K562 (cell line): ENCODE data around the gene KRTAP1-4. TPM values are rescaled to one million over a fixed set of nuclear protein-coding genes. Genes with fewer than 3 reads are reported as not detected.

Source experiments
- ATAC-seq: fragments of 200-7000 bp; cut with Tn5 transposase; 3 replicates; pipeline ENCODE4 v1.9.1; 2020; ENCODE audit warnings: moderate library complexity
- BruUV-seq: library from RNA; stranded (reverse); fragments of 400-500 nt; replicated peaks from 2 replicates; lab custom pipeline; 2021; lab: Mats Ljungman, UMichigan
- CTCF ChIA-PET: fragments of 300-600 bp; formaldehyde crosslinking; extraction: SDS; loops from one replicate; lab custom pipeline; 2021; ENCODE audit warnings: low intra/inter-chr PET ratio; lab: Yijun Ruan, JAX
- POLR2A ChIA-PET: fragments of 300-600, 350-650 bp; sonication (Branson Sonifier 250); formaldehyde crosslinking; extraction: SDS; loops from one replicate; lab custom pipeline; 2021; ENCODE audit warnings: antibody characterized with exemption, inconsistent platforms; lab: Yijun Ruan, JAX
- DNase-seq, 4 experiments: peaks; one replicate each; pipeline versions ENCODE4 v3.0.0 to v3.0.0-alpha.2; 2011 to 2018; ENCODE audit warnings: low spot score in 3 of 4, mixed read lengths in 3 of 4; ENCODE audit errors: extremely low read depth in 1 of 4
- FAIRE-seq: peaks from 2 replicates; lab custom pipeline; 2011; peaks lifted over from hg19 to GRCh38; lab: Jason Lieb, UNC
- H2AFZ ChIP-seq: 2 replicates; pipeline ENCODE4 v1.6.0; 2011; ENCODE audit warnings: low read depth, low read length, control low read depth, inconsistent platforms
- H3K27ac ChIP-seq: fragments of 200-600 bp; 3 replicates; pipeline ENCODE4 v1.8.0; 2011; ENCODE audit warnings: low read depth, mild to moderate bottlenecking, control low read depth, inconsistent platforms, low read length, moderate library complexity, mixed read lengths; ENCODE audit errors: extremely low read depth
- H3K27me3 ChIP-seq, 2 experiments: fragments of 300-600 bp in 1 of 2; 2 replicates in 1 of 2; 3 replicates in 1 of 2; pipeline versions ENCODE4 v1.6.0 to v1.8.0; 2011; ENCODE audit warnings: inconsistent platforms in 2 of 2, low read length in 2 of 2, mild to moderate bottlenecking in 1 of 2, mixed read lengths in 1 of 2, moderate library complexity in 1 of 2; ENCODE audit not compliant: control insufficient read depth in 2 of 2, insufficient read depth in 2 of 2
- H3K36me3 ChIP-seq: fragments of 300-600 bp; 3 replicates; pipeline ENCODE4 v1.8.0; 2011; ENCODE audit warnings: mild to moderate bottlenecking, low read length, inconsistent platforms; ENCODE audit not compliant: control insufficient read depth, insufficient read depth
- H3K4me1 ChIP-seq, 2 experiments: fragments of 200-600 bp in 1 of 2; replicated peaks in 1 of 2; 2 replicates in 1 of 2; 3 replicates in 1 of 2; pipeline versions ENCODE4 v1.5.1 to v1.8.0; 2011; ENCODE audit warnings: inconsistent platforms in 2 of 2, low read length in 2 of 2, mild to moderate bottlenecking in 1 of 2, mixed read lengths in 1 of 2, moderate library complexity in 1 of 2; ENCODE audit not compliant: control insufficient read depth in 2 of 2, insufficient read depth in 2 of 2
- H3K4me2 ChIP-seq: 2 replicates; pipeline ENCODE4 v1.6.1; 2011; ENCODE audit warnings: low read length, control low read depth, inconsistent platforms, mixed read lengths; ENCODE audit not compliant: insufficient read depth
- H3K4me3 ChIP-seq: fragments of 200-600 bp; sonication (generic), shearing (Covaris generic); 2 replicates; pipeline ENCODE4 v1.5.1; 2016; ENCODE audit warnings: control low read depth, inconsistent platforms
- H3K79me2 ChIP-seq: fragments of 200-600 bp; 3 replicates; pipeline ENCODE4 v1.8.0; 2011; ENCODE audit warnings: low read length, inconsistent platforms; ENCODE audit not compliant: control insufficient read depth, insufficient read depth
- H3K9ac ChIP-seq, 2 experiments: 2 replicates each; pipeline versions ENCODE4 v1.6.0 to v1.6.1; 2011; ENCODE audit warnings: low read depth in 2 of 2, low read length in 2 of 2, control low read depth in 1 of 2, inconsistent platforms in 1 of 2, mild to moderate bottlenecking in 1 of 2, mixed read lengths in 1 of 2; ENCODE audit not compliant: insufficient read depth in 1 of 2
- H3K9me1 ChIP-seq: one replicate; pipeline ENCODE4 v1.6.0; 2011; ENCODE audit warnings: inconsistent platforms, mild to moderate bottlenecking, low read length, moderate library complexity; ENCODE audit not compliant: control insufficient read depth, insufficient read depth
- H3K9me3 ChIP-seq: replicated peaks from 2 replicates; pipeline ENCODE4 v1.5.1; 2011; ENCODE audit warnings: low read depth, low read length, inconsistent platforms; ENCODE audit not compliant: control insufficient read depth, insufficient read depth
- H4K20me1 ChIP-seq: replicated peaks from 2 replicates; pipeline ENCODE4 v1.6.1; 2011; ENCODE audit warnings: low read length, inconsistent platforms, mixed read lengths; ENCODE audit not compliant: control insufficient read depth, insufficient read depth
- CREB1 ChIP-seq, 2 experiments: sonication (generic) in 1 of 2; formaldehyde crosslinking in 1 of 2; IDR thresholded peaks; 2 replicates each; pipeline versions ENCODE4 v1.6.1 to v1.8.0; 2012 to 2022; ENCODE audit warnings: inconsistent platforms in 1 of 2, mild to moderate bottlenecking in 1 of 2, missing genetic modification reagents in 1 of 2, moderate library complexity in 1 of 2
- CSDE1 ChIP-seq, 2 experiments: fragments of 450-650 bp; IDR thresholded peaks; 2 replicates each; pipeline ENCODE4 v1.6.1; 2016; ENCODE audit warnings: mild to moderate bottlenecking in 1 of 2
- ELF2 ChIP-seq: fragments of 250-450 bp; sonication (Bioruptor Pico); IDR thresholded peaks from 2 replicates; pipeline ENCODE4 v1.5.0; 2021; ENCODE audit warnings: mild to moderate bottlenecking
- HNRNPK ChIP-seq: fragments of 200-400 bp; formaldehyde crosslinking; IDR thresholded peaks from one replicate; pipeline ENCODE4 v1.6.1; 2018; ENCODE audit warnings: mild to moderate bottlenecking, low read depth, low read length; ENCODE audit not compliant: poor library complexity, severe bottlenecking
- HOXB6 ChIP-seq: fragments of 250-450 bp; sonication (Bioruptor Pico); IDR thresholded peaks from 2 replicates; pipeline ENCODE4 v1.5.1; 2022; ENCODE audit warnings: mild to moderate bottlenecking, borderline replicate concordance
- NFRKB ChIP-seq: fragments of 450-650 bp; IDR thresholded peaks from 2 replicates; pipeline ENCODE4 v1.6.1; 2016; ENCODE audit warnings: low read depth
- PCBP2 ChIP-seq: fragments of 200-400 bp; formaldehyde crosslinking; IDR thresholded peaks from 2 replicates; pipeline ENCODE4 v1.6.1; 2018; ENCODE audit warnings: low read length, low read depth, mild to moderate bottlenecking, moderate library complexity; ENCODE audit not compliant: poor library complexity, severe bottlenecking
- RB1 ChIP-seq: fragments of 450-650 bp; IDR thresholded peaks from 2 replicates; pipeline ENCODE4 v1.6.1; 2017; ENCODE audit warnings: low read depth, mild to moderate bottlenecking
- ZNF274 ChIP-seq: IDR thresholded peaks from 2 replicates; pipeline ENCODE4 v1.6.1; 2011; ENCODE audit warnings: low read depth, mild to moderate bottlenecking, low read length, moderate library complexity, borderline replicate concordance
- WGBS: fragments of 100-300 bp; shearing (Covaris generic); methylation state at CpG from one replicate; pipeline ENCODE4 v1.1.6; 2016; ENCODE audit warnings: low coverage, mixed read lengths; ENCODE audit not compliant: insufficient coverage; ENCODE audit errors: missing lambda C conversion rate; 5-methylcytosine and 5-hydroxymethylcytosine counted together
- in situ Hi-C: fragments of 300-500 bp; cut with MboI; formaldehyde crosslinking; loops from 4 replicates; pipeline ENCODE4 v1.15.0; 2018; ENCODE audit warnings: inconsistent platforms, mixed read lengths
- intact Hi-C: fragments of 100-400 bp; cut with micrococcal nuclease; formaldehyde crosslinking; loops from 2 replicates; pipeline ENCODE4 v1.14.2; 2022
- polyA plus RNA-seq, 8 experiments: library from polyadenylated mRNA; depleted of rRNA in 4 of 8; stranded (reverse) in 5 of 8; unstranded in 3 of 8; fragments of >200 nt; fragmentation: Nextera tagmentation in 2 of 8; fragmentation: Illumina TruSeq in 1 of 8; extraction: Ambion mirVana in 2 of 8; extraction: Trizol in 1 of 8; gene quantifications; 2 replicates each; pipeline versions ENCODE4 v1.2.1 to v1.2.3, GENCODE V29; 2011 to 2014; ENCODE audit warnings: inconsistent platforms in 1 of 8, missing spikeins in 1 of 8
- total RNA-seq, 7 experiments: library from RNA; depleted of rRNA in 6 of 7; stranded (reverse); fragments of >200 nt in 6 of 7; fragmentation: Illumina TruSeq in 2 of 7; extraction: Trizol in 2 of 7; gene quantifications; 2 replicates each; pipeline versions ENCODE4 v1.2.1 to v1.2.3, GENCODE V29; 2011 to 2021; ENCODE audit warnings: low replicate concordance in 1 of 7
- TF ChIP-seq, protein P1 (sequence below): sonication (generic); formaldehyde crosslinking; IDR thresholded peaks from 2 replicates; pipeline ENCODE4 v1.8.0; 2022; ENCODE audit warnings: mild to moderate bottlenecking, missing genetic modification reagents, borderline replicate concordance
- TF ChIP-seq, protein P2 (sequence below): fragments of 250-450 bp; sonication (Bioruptor Pico); IDR thresholded peaks from 2 replicates; pipeline ENCODE4 v1.6.1; 2021; ENCODE audit warnings: mild to moderate bottlenecking

KRTAP1-4 gene
- total and polyA plus RNA-seq, 9 of the 15 experiments (the other 6 are each of a cell fraction or from before 2014, with no cell fraction given) = not detected

GRCh38 chr17:41054025-41054424 is 24.0 kb upstream of the KRTAP1-4 start:
- BruUV-seq = no TSS peak
- Histone ChIP-seq H3K4me3 (no peak overlapping the region), H3K27me3 (peaks cover 0 to 7% of the 10 kb centered on the region in 2 experiments; a peak in 2 of 5 replicates), H4K20me1 (no peaks in the 10 kb centered on the region), H3K27ac (no peak overlapping the region), H3K4me1 (no peaks in the 10 kb centered on the region), H3K9ac (no peak overlapping the region), H2AFZ (no peak overlapping the region), H3K9me3 (no peaks in the 10 kb centered on the region), H3K36me3 (no peaks in the 10 kb centered on the region), H3K79me2 (no peaks in the 10 kb centered on the region), H3K9me1 (no peaks in the 10 kb centered on the region), H3K4me2 (no peak overlapping the region)
- TF ChIP-seq RB1 (no peak), ELF2 (CRISPR knock-in tag) (no peak), CSDE1 (IDR thresholded peaks at IDR 0.05) (no peak)
- CTCF ChIA-PET = no interaction called here
- intact Hi-C loops = no loop called here
- FAIRE-seq (no peak), ATAC-seq (no peak), DNase-seq (no peak)
- POLR2A ChIA-PET = interaction anchor here (0.7 kb wide), 1 partner anchor 14 kb away, joined by 3 read pairs; no protein-coding TSS in a partner anchor
- in situ Hi-C loops = no loop called here
- 1% methylated on average over 4 of the region's 4 CpGs for WGBS

GRCh38 chr17:41052566-41052965 is 22.6 kb upstream of the KRTAP1-4 start:
- no peak for FAIRE-seq
- in situ Hi-C loops = no loop called here
- no peak for TF ChIP-seq HNRNPK
- no peak for TF ChIP-seq CREB1 (IDR thresholded peaks at IDR 0.05)
- no peak for TF ChIP-seq CREB1 (CRISPR knock-in tag; IDR thresholded peaks at IDR 0.05)
- no peak for TF ChIP-seq NFRKB
- TF ChIP-seq HOXB6 = no peak
- TF ChIP-seq PCBP2 = no peak
- TF ChIP-seq ZNF274 = no peak
- TF ChIP-seq, protein P1, sequence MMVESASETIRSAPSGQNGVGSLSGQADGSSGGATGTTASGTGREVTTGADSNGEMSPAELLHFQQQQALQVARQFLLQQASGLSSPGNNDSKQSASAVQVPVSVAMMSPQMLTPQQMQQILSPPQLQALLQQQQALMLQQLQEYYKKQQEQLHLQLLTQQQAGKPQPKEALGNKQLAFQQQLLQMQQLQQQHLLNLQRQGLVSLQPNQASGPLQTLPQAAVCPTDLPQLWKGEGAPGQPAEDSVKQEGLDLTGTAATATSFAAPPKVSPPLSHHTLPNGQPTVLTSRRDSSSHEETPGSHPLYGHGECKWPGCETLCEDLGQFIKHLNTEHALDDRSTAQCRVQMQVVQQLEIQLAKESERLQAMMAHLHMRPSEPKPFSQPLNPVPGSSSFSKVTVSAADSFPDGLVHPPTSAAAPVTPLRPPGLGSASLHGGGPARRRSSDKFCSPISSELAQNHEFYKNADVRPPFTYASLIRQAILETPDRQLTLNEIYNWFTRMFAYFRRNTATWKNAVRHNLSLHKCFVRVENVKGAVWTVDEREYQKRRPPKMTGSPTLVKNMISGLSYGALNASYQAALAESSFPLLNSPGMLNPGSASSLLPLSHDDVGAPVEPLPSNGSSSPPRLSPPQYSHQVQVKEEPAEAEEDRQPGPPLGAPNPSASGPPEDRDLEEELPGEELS (CRISPR knock-in tag) = no peak
- TF ChIP-seq, protein P2, sequence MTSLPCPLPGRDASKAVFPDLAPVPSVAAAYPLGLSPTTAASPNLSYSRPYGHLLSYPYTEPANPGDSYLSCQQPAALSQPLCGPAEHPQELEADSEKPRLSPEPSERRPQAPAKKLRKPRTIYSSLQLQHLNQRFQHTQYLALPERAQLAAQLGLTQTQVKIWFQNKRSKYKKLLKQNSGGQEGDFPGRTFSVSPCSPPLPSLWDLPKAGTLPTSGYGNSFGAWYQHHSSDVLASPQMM (CRISPR knock-in tag) = no peak

More at GRCh38 chr17:41052566-41052965, 22.6 kb upstream of the KRTAP1-4 start:
- ChIA-PET POLR2A (no interaction called here), CTCF (no interaction called here)
- no peak overlapping the region for H3K27ac ChIP-seq
- no peaks in the 10 kb centered on the region for H3K36me3 ChIP-seq
- BruUV-seq = no TSS peak
- intact Hi-C loops = no loop called here
- H3K4me3 ChIP-seq = no peak overlapping the region
- ATAC-seq (no peak), DNase-seq (no peak)
- H3K27me3 ChIP-seq = peaks cover 7% of the 10 kb centered on the region in 2 experiments; a peak in 4 of 5 replicates
- H3K79me2 ChIP-seq = no peaks in the 10 kb centered on the region
- no peaks in the 10 kb centered on the region for H3K4me1 ChIP-seq
- no peak overlapping the region for H3K9ac ChIP-seq
- no peak overlapping the region for H2AFZ ChIP-seq
- H3K4me2 ChIP-seq = no peak overlapping the region
- no peaks in the 10 kb centered on the region for H3K9me3 ChIP-seq
- H4K20me1 ChIP-seq = no peaks in the 10 kb centered on the region
- H3K9me1 ChIP-seq = no peaks in the 10 kb centered on the region
